HG02623 (cell line): ENCODE data around the gene KCNS1.
"Not testable (repeated sequence)": the region's sequence is repeated elsewhere in the genome, so short reads cannot be mapped to it uniquely, and the experiment has no call there.

ENCODE experiments used
- ATAC-seq: cut with Tn5 transposase; IDR thresholded peaks from one replicate; pipeline ENCODE4 v1.9.1; 2021; ENCODE audit warnings: moderate library complexity; ENCODE audit not compliant: unreplicated experiment

Gene KCNS1, protein sequence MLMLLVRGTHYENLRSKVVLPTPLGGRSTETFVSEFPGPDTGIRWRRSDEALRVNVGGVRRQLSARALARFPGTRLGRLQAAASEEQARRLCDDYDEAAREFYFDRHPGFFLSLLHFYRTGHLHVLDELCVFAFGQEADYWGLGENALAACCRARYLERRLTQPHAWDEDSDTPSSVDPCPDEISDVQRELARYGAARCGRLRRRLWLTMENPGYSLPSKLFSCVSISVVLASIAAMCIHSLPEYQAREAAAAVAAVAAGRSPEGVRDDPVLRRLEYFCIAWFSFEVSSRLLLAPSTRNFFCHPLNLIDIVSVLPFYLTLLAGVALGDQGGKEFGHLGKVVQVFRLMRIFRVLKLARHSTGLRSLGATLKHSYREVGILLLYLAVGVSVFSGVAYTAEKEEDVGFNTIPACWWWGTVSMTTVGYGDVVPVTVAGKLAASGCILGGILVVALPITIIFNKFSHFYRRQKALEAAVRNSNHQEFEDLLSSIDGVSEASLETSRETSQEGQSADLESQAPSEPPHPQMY

GRCh38 chr20:45100563-45101245 is at the start of gene KCNS1:
Gene KCNS1, minus strand, starts transcription at chr20:45101127. Its CDS starts 1,891 bp downstream, at chr20:45099236.
- ATAC-seq: no peak

DNA sequence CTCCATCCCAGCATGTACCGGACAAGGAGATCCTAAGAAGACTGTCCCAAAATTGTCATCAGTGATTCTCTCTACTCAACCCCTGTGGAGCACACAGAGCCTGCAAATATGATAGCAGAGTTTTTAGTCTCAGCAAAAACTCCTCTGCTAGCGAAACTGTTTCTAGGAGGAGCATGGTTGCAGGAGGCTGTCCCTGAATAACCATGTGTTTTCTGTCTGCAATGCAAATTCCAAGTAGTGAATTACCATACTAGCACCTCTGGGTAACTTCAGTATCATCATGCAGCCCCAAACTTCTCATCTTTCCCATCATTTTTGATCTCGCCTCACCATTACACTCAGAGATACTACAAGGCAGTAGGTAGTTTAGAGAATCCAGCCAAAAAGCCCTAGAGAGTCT is 48.1 kb upstream of the KCNS1 start:
- ATAC-seq: no peak

- no peak for ATAC-seq
Measured at GRCh38 chr20:45140836-45141235, 39.9 kb upstream of the KCNS1 start.

DNA sequence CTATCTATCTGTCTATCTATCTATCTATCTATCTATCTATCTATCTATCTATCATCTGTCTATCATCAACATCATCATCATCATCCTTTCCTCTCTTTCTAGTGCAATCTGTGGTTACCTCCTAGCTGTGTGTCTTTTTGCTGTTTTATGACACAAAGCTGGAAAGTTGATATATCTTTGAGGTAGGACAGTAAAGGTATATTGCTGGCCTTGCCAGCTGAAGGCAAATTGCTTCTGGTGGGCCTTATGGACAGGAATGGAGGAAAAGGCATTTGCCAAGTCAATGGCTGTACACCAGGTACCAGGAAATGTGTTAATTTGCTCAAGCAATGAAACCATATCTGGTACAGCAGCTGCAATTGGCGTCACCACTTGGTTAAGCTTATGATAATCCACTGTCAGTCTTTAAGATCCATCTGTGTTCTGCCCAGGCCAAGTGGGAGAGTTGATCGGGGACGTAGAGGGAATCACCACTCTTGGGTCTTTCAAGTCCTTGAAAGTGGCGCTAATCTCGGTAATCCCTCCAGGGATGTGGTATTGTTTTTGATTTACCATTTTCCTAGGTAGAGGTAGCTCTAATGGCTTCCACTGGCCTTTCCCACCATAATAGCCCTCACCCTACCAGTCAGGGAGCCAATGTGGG is 38.9 kb upstream of the KCNS1 start:
- ATAC-seq: not testable (repeated sequence)

DNA sequence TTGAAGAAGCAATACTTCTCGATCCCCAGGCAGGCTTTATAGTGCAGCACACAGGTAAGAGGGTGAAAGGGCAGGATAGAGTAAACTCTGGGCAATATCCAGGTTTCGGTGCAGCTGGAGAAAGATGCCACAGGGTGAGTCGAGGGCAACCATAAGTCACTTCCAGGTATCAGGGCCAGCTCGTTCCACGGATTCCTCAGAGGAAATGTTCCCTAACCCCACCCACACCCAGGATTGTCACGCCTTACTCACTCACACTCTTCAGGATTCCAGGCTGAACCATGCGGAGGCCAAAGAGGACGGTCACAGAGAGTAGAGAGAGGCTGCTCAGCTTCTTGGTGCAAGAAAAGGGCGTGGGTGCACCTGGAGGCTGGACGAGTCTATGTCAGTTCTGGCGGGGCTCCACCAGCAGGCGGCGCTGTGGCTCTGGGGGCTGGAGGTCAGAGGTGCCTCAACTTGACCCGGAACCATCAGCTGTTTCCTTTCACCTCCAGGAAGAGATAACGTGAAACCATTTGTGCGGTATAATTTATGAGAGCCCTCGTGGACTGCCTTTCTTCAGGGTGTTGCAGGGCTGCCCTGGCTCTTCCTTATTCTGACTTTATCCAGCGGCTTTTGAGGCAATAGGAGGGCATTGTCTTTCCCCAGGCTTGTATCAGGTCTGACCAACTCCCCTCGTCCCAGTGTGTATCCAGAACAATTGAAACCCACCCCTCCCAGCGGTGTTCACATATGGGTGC is 37.8 kb upstream of the KCNS1 start:
- no peak for ATAC-seq

DNA sequence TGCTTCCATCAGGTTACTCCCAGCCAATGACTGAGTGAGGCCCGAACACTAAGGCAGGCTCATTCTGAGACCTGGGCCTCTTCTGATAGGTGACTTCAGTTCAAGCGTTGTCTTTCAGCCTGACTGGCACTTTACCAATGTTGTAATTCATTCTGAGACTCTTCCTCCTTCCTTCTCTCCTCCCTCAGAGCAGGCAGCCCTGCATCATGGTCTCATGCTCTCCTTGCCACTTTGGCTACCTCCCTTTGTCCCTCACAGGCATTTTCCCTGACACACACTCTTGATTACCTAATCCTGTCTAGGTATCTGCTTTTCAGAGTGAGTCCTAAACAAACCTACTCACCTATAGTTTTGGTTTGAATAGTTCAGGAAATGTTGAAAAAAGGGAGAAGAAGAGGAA is 36.0 kb upstream of the KCNS1 start:
- ATAC-seq: no peak

GRCh38 chr20:45128099-45128498 is 27.2 kb upstream of the KCNS1 start:
- ATAC-seq: no peak

GRCh38 chr20:45124365-45124764 is 23.4 kb upstream of the KCNS1 start, which contains the start of gene WFDC12:
Gene WFDC12, minus strand, starts transcription at chr20:45124465. Its CDS starts 18 bp downstream, at chr20:45124447.
- no peak for ATAC-seq

DNA sequence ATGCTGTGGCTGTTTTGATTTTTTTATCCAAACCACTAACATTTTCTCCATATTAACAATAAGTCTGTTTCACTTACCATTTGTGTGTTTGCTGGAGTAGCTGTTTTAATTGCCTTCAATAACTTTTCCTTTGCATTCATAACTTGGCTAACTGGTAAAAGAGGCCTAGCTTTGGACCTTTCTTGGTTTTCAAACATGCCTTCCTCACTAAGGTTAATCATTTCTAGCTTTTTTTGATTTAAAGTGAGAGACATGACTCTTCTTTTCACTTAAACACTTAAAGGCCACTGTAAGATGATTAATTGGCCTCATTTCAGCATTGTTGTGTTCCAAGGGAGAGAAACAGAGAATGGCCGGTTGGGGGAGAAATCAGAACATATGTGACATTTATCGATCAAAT is 20.5 kb upstream of the KCNS1 start:
- no peak for ATAC-seq

DNA sequence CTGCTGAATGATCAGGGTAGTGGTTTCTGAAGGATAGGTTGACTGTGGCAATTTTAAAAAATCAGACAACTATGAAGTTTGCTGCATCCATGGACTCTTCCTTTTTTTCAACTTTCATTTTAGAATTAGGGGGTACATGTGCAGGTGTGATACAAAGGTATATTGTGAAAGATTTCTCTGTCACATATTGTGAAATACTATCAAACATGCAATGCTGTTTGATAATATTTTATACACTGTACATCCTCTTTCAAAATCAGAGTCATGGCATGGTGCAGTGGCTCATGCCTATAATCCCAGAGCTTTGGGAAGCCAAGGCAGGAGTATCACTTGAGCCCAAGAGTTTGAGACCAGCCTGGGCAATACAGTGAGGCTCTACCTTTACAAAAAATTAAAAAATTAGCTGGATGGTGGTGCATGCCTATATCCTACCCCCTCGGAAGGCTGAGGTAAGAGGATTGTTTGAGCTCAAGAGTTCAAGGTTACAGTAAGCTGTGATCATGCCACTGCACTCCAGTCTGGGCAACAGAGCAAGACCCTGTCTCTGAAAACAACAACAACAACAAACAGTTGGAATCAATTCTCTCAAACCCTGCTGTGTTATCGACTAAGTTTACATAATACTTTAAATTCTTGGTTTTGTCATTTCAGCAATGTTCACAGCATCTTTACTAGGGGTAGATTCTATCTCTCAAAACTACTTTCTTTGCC is 18.8 kb upstream of the KCNS1 start:
- ATAC-seq: no peak

DNA sequence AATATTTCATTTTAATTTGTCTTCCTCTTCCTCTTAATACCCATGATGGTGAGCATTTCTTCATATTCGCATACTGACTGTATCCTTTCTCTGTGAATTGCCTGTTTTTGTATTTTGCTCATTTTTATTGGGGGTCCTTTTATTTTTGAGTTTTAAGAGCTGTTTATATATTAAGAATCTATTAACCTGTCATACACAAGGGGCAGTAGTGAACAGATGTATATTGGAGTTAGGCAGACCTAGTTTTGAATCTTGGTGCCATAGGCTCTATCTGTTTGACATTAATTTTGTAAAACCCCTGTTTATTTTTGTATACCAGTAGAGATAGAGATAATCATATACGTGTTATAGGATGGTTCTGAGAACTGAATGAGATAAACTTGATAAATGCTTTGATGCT is 17.1 kb upstream of the KCNS1 start:
- ATAC-seq: no peak

DNA sequence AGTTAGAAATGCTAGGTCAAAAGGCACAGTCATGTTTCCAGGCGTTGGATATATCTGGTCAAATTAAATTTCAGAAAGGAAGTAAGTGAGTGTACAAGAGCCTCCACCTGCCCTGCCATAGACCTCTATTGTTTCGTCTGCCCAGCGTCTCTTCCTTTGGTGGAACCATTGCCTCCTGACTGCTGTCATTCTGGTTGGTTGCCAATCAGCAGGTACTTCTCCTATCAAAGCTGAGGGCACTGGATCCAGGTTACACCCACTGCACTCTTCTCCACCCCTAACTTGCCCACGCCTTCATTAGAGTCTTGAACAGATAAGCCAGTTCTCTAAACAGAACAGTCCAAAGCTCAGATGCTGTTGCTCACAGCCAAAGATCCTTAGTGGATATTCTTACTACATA is 16.7 kb upstream of the KCNS1 start:
- ATAC-seq: no peak

DNA sequence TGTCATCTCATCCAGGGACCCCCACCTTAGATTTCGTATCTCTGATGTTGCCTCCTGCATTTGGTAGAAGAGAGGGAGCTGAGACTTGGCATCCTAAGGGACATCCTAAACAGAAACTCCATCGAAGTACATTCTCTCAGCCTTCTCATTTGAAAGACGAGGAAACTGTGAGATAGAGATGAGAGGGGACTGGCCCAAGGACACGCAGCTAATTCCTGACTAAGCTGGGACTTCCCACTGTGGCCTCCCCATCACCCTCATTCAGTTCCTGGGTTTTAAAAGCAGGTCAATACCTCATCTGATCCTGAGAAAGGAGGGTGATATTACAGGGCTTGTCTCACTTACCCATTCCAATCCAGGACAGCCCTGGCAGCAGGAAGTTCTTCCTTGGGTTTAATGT is 14.9 kb upstream of the KCNS1 start:
- no peak for ATAC-seq

GRCh38 chr20:45115386-45115774 is 14.5 kb upstream of the KCNS1 start:
- no peak for ATAC-seq

DNA sequence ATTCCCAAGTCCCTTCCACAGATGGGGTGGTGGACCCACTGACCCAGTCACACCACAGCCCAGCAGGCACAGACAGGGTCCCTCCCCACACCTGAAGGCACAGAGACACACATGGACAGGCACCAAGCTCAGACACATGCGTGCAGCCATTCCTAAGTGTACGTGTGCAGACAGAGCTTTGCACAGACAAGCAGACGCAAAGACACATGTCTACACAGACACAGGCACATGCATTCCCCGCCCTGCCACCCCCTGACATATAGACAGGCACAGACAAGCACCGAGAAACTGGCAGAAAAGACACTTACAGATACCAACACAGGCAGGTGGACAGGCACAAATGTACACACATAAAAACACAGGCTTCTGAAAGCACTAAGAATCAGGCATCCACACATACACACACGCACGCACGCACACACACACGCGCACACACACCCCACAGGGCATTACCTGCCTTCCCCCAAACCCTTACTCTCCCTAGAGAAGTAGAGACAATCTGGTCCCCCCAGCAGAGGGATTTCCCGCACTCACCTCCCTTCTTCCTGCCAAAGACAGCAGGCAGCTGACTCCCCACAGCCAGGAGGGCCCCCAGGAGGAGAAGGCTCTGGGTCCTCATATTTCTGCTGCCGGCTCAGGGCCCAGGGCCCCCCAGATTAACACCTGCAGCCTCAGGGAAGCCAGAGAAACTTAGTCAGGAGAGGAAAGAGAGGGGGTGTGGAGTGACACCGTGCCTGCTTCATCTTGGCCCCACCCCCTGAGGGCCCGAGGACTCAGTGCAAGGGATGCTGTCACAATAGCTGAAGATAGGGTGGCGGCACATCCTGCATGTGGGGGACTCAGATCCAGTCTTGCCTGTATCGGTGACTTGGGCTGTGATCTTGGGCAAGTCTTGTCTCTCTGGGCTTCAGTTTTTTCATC is 13.8 kb upstream of the KCNS1 start, which contains the start of gene WFDC5:
Gene WFDC5 (minus strand): TSS at position 710 of the 921 bp plus-strand sequence. CDS start 91 bp downstream, at position 619.
- no peak for ATAC-seq

GRCh38 chr20:45113865-45114264 is 12.9 kb upstream of the KCNS1 start:
- no peak for ATAC-seq

- ATAC-seq: no peak
Measured at GRCh38 chr20:45112754-45113153, 11.8 kb upstream of the KCNS1 start.

GRCh38 chr20:45111799-45112471 is 11.0 kb upstream of the KCNS1 start:
- no peak for ATAC-seq

- no peak for ATAC-seq
Measured at GRCh38 chr20:45111285-45111684, 10.4 kb upstream of the KCNS1 start.
